Erythroblast (primary cell): ENCODE results near the gene KDM1B.

Experiments
- GATA1 ChIP-seq: IDR thresholded peaks from 2 replicates; pipeline ENCODE4 v1.6.1; 2011; ENCODE audit warnings: low read depth, mild to moderate bottlenecking, control low read depth, low read length, moderate library complexity
- POLR2A ChIP-seq: IDR thresholded peaks from 2 replicates; pipeline ENCODE4 v1.6.1; 2011; ENCODE audit warnings: mild to moderate bottlenecking, low read length

DNA sequence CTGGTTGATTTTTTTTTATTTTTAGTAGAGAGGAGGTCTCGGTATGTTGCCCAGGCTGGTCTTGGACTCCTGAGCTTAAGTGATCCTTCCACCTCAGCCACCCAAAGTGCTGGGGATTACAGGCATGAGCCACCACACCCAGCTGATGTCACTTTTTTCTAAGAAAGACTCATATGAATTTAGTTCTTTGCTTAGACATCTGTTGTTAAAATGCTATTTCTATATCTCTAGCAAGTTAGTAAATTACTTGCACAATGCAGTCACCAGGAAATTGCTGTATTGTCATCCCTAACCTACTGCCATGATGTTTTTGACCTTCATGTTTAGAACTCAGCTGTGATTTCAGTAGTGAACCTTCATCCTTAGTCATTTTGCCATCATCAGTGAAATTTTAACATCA lies 5.7 kb downstream of the KDM1B start:
- TF ChIP-seq POLR2A (no peak), GATA1 (no peak)
